HUES6 (cell line): Measurements from ENCODE around the gene TRIP10.

Experiments used
- H3K27ac ChIP-seq: 2 replicates; pipeline ENCODE4 v1.7.0; 2013; ENCODE audit warnings: low read depth, mild to moderate bottlenecking, low read length, inconsistent platforms
- H3K27me3 ChIP-seq: 2 replicates; pipeline ENCODE4 v1.6.1; 2013; ENCODE audit warnings: low read length; ENCODE audit not compliant: control insufficient read depth, insufficient read depth
- H3K36me3 ChIP-seq: 2 replicates; pipeline ENCODE4 v1.6.1; 2013; ENCODE audit warnings: low read length; ENCODE audit not compliant: control insufficient read depth, insufficient read depth
- H3K4me1 ChIP-seq: 2 replicates; pipeline ENCODE4 v1.6.1; 2013; ENCODE audit warnings: low read length; ENCODE audit not compliant: control insufficient read depth, insufficient read depth
- H3K4me3 ChIP-seq: 2 replicates; pipeline ENCODE4 v1.5.1; 2013; ENCODE audit warnings: low read depth, low read length
- H3K9ac ChIP-seq: one replicate; pipeline ENCODE4 v1.6.1; 2013; ENCODE audit warnings: mild to moderate bottlenecking, low read length
- H3K9me3 ChIP-seq: 2 replicates; pipeline ENCODE4 v1.6.1; 2013; ENCODE audit warnings: low read depth, low read length; ENCODE audit not compliant: control insufficient read depth, insufficient read depth

TRIP10 gene

DNA sequence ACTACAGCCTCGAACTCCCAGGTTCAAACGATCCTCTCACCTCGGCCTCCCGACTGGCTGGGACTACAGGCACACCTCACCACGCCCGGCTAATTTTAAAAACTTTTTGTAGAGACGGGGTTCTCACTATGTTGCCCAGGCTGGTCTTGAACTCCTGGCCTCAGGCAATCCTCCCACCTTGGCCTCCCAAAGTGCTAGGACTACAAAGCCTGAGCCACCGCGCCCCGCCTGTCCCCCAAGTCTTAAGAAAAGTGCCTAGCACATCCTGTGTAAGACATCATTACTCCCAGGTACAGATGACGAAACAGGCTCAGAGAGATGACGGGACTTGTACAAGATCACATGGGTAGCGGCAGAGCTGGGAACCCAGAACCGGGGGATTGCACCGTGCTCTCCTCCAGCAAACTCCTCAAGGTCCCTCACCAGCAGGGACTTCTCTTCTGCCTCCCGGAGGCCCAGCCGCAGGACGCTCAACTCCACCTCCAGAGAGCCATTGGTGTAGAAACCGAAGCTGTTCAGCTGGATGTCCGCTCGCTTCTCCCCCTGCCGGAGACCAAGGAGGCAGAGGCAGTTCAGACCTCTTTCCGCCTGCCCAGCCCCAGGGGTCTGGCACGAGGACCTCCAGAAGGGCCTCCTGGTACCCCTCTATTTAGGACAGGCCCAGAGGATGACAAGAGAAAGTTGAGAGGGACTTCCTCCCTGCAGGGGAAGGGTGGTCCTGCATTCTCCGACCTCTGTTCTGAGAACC is 3.1 kb upstream of the TRIP10 start:
- Histone ChIP-seq H3K27ac (peak overlapping the region; percentile 99; the same call in 1 of the 2 replicates), H3K36me3 (peaks cover 22% of the 10 kb centered on the region), H3K4me1 (peaks cover 33% of the 10 kb centered on the region), H3K9ac (peak overlapping the region; percentile 91), H3K4me3 (peak overlapping the region; percentile 87), H3K9me3 (no peaks in the 10 kb centered on the region), H3K27me3 (no peaks in the 10 kb centered on the region)

DNA sequence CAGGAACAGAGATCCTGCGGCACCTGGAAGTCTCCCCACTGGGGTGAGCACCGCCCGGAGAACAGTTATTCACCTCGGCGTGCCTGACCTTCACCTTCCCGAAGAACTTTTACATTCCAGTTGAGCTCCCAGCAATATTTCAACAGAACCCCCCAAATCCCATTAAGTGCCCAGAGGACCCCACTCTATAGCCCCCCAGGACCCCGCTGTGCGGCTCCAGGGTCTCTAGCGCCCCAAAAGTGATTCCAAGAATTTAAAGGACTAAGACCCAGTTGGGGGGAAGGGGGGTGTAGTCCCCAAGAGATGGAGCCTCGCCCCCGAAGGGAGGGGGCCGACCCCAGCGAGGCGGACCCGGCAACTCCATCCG is 2.6 kb upstream of the TRIP10 start:
- Histone ChIP-seq H3K27me3 (no peaks in the 10 kb centered on the region), H3K4me1 (peaks cover 36% of the 10 kb centered on the region), H3K36me3 (peaks cover 21% of the 10 kb centered on the region), H3K27ac (peak overlapping the region; percentile 99), H3K4me3 (peak overlapping the region; percentile 87), H3K9ac (peak overlapping the region; percentile 91), H3K9me3 (no peaks in the 10 kb centered on the region)

DNA sequence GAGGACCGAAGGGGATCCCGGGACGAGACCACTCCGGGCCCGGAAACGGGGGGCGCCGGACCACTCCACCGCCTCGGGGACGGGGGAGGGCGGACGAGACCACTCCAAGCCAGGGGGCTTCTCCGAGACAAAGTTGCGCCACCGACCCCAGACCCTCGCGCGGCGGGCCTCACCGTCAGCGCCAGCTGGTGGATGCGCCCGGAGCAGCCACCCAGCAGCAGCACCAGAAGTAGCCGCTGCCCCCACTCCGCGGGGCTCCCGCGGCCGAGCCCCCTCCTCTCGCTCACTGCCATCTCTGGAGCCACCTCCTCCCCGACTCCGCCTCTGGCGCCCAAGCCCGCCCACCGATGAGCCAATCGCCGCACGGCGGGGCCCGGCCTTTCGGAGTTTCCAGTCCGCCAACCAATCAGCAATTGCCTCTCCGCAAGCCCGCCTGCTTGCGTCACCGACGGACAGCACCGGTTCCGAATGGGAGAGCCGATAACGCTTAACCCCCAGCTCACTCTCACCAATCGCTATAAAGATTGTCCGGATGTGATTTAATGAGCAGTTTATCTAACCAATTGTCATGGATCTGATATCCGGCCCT is 2.1 kb upstream of the TRIP10 start, which contains the start of gene GPR108:
TSS of gene GPR108 (minus strand) at position 297 of the 589 bp plus-strand sequence. CDS start at position 293, 4 bp downstream.
- no peaks in the 10 kb centered on the region for H3K27me3 ChIP-seq
- H3K4me1 ChIP-seq = peaks cover 37% of the 10 kb centered on the region
- H3K27ac ChIP-seq = peak within 1 kb of the TSS; percentile 99
- peaks cover 21% of the 10 kb centered on the region for H3K36me3 ChIP-seq
- H3K9ac ChIP-seq = peak within 1 kb of the TSS; percentile 91
- H3K9me3 ChIP-seq = no peaks in the 10 kb centered on the region
- peak within 1 kb of the TSS; percentile 87 for H3K4me3 ChIP-seq

DNA sequence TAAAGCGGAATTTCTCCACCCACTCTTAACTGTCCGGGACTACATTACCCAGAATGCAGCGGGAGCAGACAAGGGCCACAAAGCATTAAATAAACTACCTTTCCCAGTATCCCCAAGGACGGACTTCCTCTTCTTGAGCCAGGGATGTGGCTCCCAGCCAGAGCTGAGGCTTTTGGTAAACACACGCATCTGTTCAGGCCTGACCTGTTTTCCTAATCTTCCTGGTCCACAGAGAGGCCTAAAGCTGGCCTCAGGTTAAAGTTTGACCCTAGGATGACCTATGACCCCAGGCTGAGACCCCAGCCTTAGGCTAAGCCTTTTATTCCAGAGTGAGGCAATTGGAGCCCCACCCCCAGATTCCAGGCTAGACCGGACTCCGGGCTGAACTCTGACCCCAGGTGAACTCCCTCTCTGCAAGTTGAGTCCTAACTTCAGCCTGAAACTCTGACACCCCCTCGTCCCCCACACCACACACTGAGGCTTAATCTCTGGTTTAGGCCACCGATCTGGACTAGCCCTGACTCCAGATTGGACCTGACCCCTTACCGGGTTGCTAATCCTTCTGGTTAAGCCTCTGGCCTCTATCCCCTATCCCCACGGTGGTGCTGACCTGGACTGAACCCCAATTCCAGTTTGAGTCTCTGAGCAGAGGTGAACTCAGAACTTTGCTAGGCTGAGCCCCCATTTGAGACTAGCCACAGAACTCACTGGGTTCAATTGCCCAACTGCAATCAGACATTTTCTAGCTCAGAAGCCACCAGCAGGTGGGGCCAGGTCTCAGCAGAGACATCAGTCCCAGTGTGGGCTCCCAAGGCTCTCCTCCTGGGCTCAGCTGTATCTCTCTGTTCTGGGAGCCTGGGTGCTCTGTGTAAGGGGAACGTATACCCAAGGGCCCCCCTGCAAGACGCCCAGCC is 1.4 kb upstream of the TRIP10 start:
- Histone ChIP-seq H3K4me1 (peaks cover 45% of the 10 kb centered on the region), H3K9me3 (no peaks in the 10 kb centered on the region), H3K27ac (peak overlapping the region; percentile 77; the same call in 1 of the 2 replicates), H3K9ac (peak overlapping the region; percentile 87), H3K4me3 (peak overlapping the region; percentile 61), H3K27me3 (no peaks in the 10 kb centered on the region), H3K36me3 (peaks cover 21% of the 10 kb centered on the region)

DNA sequence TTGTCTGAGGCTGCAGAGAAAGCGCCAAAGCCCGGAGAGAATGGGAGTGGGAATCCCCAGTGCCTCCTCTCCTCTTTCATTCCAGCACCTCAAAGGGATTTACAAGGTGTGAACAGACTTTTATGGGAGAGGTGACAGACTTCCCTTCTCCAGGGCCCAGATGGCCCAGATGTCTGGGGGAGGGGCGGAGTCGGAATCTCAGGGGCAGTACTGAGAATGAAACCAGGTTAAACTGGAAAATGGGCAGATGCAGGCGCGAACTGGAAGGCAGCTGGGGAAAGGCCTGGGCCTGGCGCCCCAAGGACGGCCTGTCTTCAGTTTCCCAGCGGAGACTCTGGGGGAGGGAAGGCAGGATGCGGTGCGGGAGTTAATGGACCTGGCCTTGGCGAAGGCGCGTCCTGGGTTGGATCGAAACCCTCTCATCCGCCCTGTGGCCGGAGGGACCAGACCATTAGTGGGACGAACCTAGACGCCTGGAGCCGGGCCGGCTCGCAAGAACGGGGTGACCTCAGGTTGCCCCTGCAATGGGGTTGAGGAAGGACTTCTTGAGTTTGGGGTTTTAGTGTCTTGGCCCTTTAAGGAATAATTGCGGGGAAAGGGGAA is 592 bp upstream of the TRIP10 start:
- Histone ChIP-seq H3K27ac (peak overlapping the region; percentile 77; the same call in 1 of the 2 replicates), H3K4me1 (peaks cover 53% of the 10 kb centered on the region), H3K9me3 (no peaks in the 10 kb centered on the region), H3K9ac (peak overlapping the region; percentile 87), H3K4me3 (peak overlapping the region; percentile 61), H3K36me3 (peaks cover 27% of the 10 kb centered on the region), H3K27me3 (no peaks in the 10 kb centered on the region)

- Histone ChIP-seq H3K4me1 (peaks cover 59% of the 10 kb centered on the region), H3K27me3 (no peaks in the 10 kb centered on the region), H3K36me3 (peaks cover 38% of the 10 kb centered on the region), H3K27ac (peak overlapping the region; percentile 52), H3K4me3 (peak overlapping the region; percentile 81), H3K9me3 (no peaks in the 10 kb centered on the region), H3K9ac (peak overlapping the region; percentile 87)
These were observed 556 bp downstream of the TRIP10 start for GRCh38 chr19:6739883-6740588.

- Histone ChIP-seq H3K9ac (peak overlapping the region; percentile 87), H3K27ac (peak overlapping the region; percentile 79), H3K9me3 (no peaks in the 10 kb centered on the region), H3K4me3 (peak overlapping the region; percentile 81), H3K27me3 (no peaks in the 10 kb centered on the region), H3K36me3 (peaks cover 45% of the 10 kb centered on the region), H3K4me1 (peaks cover 53% of the 10 kb centered on the region)
These were observed 1.3 kb downstream of the TRIP10 start for GRCh38 chr19:6740589-6741343.

DNA sequence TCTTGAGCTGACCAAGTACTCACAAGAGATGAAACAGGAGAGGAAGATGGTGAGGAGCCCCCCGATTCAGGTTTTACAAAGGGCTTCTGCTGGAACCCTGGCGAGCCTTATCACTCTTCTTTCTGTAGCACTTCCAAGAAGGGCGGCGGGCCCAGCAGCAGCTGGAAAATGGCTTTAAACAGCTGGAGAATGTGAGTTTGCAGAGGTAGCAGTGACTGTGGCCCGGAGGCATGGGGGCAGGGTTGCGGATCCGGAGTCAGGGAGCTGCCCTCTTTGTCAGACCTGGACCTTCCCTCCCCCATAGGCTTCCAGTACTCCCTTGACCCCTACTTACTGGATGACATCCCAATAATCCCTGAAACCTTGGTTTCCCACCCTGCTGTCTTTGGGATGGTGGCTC is 3.6 kb downstream of the TRIP10 start:
- peaks cover 44% of the 10 kb centered on the region for H3K4me1 ChIP-seq
- H3K27ac ChIP-seq = peak overlapping the region; percentile 10; the same call in 1 of the 2 replicates
- peak overlapping the region; percentile 38; the same call in 1 of the 2 replicates for H3K4me3 ChIP-seq
- no peaks in the 10 kb centered on the region for H3K27me3 ChIP-seq
- peak overlapping the region; percentile 69 for H3K9ac ChIP-seq
- peaks cover 67% of the 10 kb centered on the region for H3K36me3 ChIP-seq
- H3K9me3 ChIP-seq = no peaks in the 10 kb centered on the region

DNA sequence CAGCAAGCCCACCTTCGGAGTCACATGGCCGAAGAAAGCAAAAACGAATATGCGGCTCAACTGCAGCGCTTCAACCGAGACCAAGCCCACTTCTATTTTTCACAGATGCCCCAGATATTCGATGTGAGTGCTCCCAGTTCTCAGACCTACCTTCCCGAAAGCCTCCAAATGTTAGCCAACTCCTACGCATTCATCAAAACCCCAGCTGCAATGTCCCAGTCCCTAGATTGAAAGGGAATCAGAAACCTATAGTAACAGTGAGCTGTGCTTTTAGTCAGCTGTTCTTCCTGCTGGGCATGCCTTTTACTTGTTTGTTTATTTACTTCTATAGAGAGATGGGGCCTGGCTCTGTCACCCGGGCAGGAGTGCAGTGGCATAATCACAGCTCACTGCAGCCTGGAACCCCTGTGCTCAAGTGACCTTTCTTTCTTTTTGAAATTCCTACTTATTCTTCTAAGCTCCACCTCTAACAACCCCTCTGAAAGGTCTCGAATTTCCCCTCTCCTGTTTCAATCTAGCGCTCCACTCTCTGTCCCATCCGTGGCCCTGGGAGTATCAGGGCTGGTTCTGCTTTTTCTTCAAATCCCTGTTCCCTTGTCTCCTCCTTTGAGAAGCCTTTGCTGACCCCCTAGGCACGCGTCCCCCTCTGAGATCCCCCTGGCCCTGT is 4.4 kb downstream of the TRIP10 start:
- H3K9ac ChIP-seq = peak overlapping the region; percentile 64
- no peaks in the 10 kb centered on the region for H3K27me3 ChIP-seq
- H3K4me1 ChIP-seq = peaks cover 37% of the 10 kb centered on the region
- H3K9me3 ChIP-seq = no peaks in the 10 kb centered on the region
- H3K4me3 ChIP-seq = peak overlapping the region; percentile 38; the same call in 1 of the 2 replicates
- peak overlapping the region; percentile 22; the same call in 1 of the 2 replicates for H3K27ac ChIP-seq
- H3K36me3 ChIP-seq = peaks cover 74% of the 10 kb centered on the region
